PC-3 (cell line): ENCODE results near the gene SOX6. TPM values are rescaled to one million over a fixed set of nuclear protein-coding genes. Genes with fewer than 3 reads are reported as not detected.

Source experiments
- ATAC-seq: fragments of 200-7000 bp; cut with Tn5 transposase; 2 replicates; pipeline ENCODE4 v1.9.1; 2020; ENCODE audit warnings: mild to moderate bottlenecking, moderate library complexity
- BruUV-seq: library from RNA; stranded (reverse); fragments of 400-500 nt; replicated peaks from 2 replicates; lab custom pipeline; 2021; lab: Mats Ljungman, UMichigan
- CTCF ChIA-PET: fragments of 300-600 bp; sonication (Branson Sonifier 250); formaldehyde crosslinking; loops from one replicate; lab custom pipeline; 2022; ENCODE audit warnings: antibody characterized with exemption; lab: Charles Lee
- POLR2A ChIA-PET: fragments of 300-600 bp; sonication (Branson Sonifier 250); formaldehyde crosslinking; loops from one replicate; lab custom pipeline; 2022; ENCODE audit warnings: antibody characterized with exemption; ENCODE audit not compliant: unreplicated experiment; lab: Charles Lee
- DNase-seq: peaks from one replicate; pipeline ENCODE4 v3.0.0-alpha.2; 2015
- H2AFZ ChIP-seq: fragments of 300-600 bp; sonication (generic); 2 replicates; pipeline ENCODE4 v1.6.0; 2016; ENCODE audit warnings: antibody characterized with exemption, low read length
- H3F3A ChIP-seq: fragments of 300-600 bp; sonication (generic); one replicate; pipeline ENCODE4 v1.6.0; 2017; ENCODE audit warnings: antibody characterized with exemption, low read length, control low read depth, mild to moderate bottlenecking; ENCODE audit not compliant: unreplicated experiment
- H3K27ac ChIP-seq: fragments of 300-600 bp; sonication (generic); 2 replicates; pipeline ENCODE4 v1.5.1; 2016; ENCODE audit warnings: mild to moderate bottlenecking, low read length
- H3K27me3 ChIP-seq: fragments of 300-600 bp; sonication (generic); 2 replicates; pipeline ENCODE4 v1.6.1; 2016; ENCODE audit warnings: low read length, mixed read lengths
- H3K36me3 ChIP-seq: fragments of 300-600 bp; sonication (generic); 2 replicates; pipeline ENCODE4 v1.6.1; 2016; ENCODE audit warnings: low read depth, mixed run types, low read length, mixed read lengths
- H3K4me1 ChIP-seq: fragments of 300-600 bp; sonication (generic); 2 replicates; pipeline ENCODE4 v1.5.1; 2016; ENCODE audit warnings: low read length; ENCODE audit not compliant: insufficient read depth
- H3K4me2 ChIP-seq: fragments of 300-600 bp; sonication (generic); 2 replicates; pipeline ENCODE4 v1.6.0; 2016; ENCODE audit warnings: low read length
- H3K4me3 ChIP-seq: fragments of 300-600 bp; sonication (generic); 2 replicates; pipeline ENCODE4 v1.5.1; 2016; ENCODE audit warnings: mild to moderate bottlenecking, low read length, mixed read lengths
- H3K79me2 ChIP-seq: fragments of 300-600 bp; sonication (generic); 2 replicates; pipeline ENCODE4 v1.6.1; 2017; ENCODE audit warnings: low read length, mixed read lengths
- H3K9ac ChIP-seq: fragments of 300-600 bp; sonication (generic); 2 replicates; pipeline ENCODE4 v1.6.0; 2016; ENCODE audit warnings: mild to moderate bottlenecking, low read length
- H3K9me2 ChIP-seq: fragments of 300-600 bp; sonication (generic); replicated peaks from 2 replicates; pipeline ENCODE4 v1.6.1; 2016; ENCODE audit warnings: mixed run types, low read length, mixed read lengths
- H3K9me3 ChIP-seq: fragments of 300-600 bp; sonication (generic); 2 replicates; pipeline ENCODE4 v1.6.1; 2016; ENCODE audit warnings: low read length, mixed read lengths
- H4K20me1 ChIP-seq: fragments of 300-600 bp; sonication (generic); 2 replicates; pipeline ENCODE4 v1.6.1; 2016; ENCODE audit warnings: low read length, mixed read lengths
- CTCF ChIP-seq: fragments of 300-600 bp; sonication (generic); conservative IDR thresholded peaks from 2 replicates; pipeline ENCODE4 v1.5.1; 2017; ENCODE audit warnings: antibody characterized with exemption, low read depth, mild to moderate bottlenecking, low read length
- EZH2 ChIP-seq: fragments of 300-600 bp; sonication (generic); IDR thresholded peaks from one replicate; pipeline ENCODE4 v1.6.1; 2017; ENCODE audit warnings: antibody characterized with exemption, mild to moderate bottlenecking, low read length; ENCODE audit not compliant: unreplicated experiment
- EZH2phosphoT487 ChIP-seq: fragments of 300-600 bp; sonication (generic); IDR thresholded peaks from 2 replicates; pipeline ENCODE4 v1.6.1; 2018; ENCODE audit warnings: mild to moderate bottlenecking, antibody characterized with exemption, low read length, borderline replicate concordance
- intact Hi-C: fragments of 100-400 bp; cut with micrococcal nuclease; formaldehyde crosslinking; loops from 2 replicates; pipeline ENCODE4 v1.9.0; 2023
- total RNA-seq: library from RNA; depleted of rRNA; stranded (reverse); fragments of >200 nt; gene quantifications from 2 replicates; pipeline ENCODE4 v1.2.3, GENCODE V29; 2014

SOX6 gene
- total RNA-seq, 1 experiment from 2014 or later, result not detected

GRCh38 chr11:16096336-16096735 lies 260.0 kb downstream of the SOX6 start:
- intact Hi-C loops, result no loop called here
- Histone ChIP-seq H4K20me1 (no peaks in the 10 kb centered on the region), H3K27me3 (no peaks in the 10 kb centered on the region), H3K79me2 (no peaks in the 10 kb centered on the region), H3K27ac (no peak overlapping the region), H2AFZ (no peak overlapping the region), H3K9ac (no peak overlapping the region), H3K4me1 (no peaks in the 10 kb centered on the region), H3K9me2 (no peaks in the 10 kb centered on the region), H3K9me3 (no peaks in the 10 kb centered on the region), H3K4me3 (no peak overlapping the region), H3K4me2 (no peak overlapping the region), H3F3A (no peaks in the 10 kb centered on the region), H3K36me3 (no peaks in the 10 kb centered on the region)
- POLR2A ChIA-PET, result no interaction called here
- no TSS peak for BruUV-seq
- ATAC-seq (no peak), DNase-seq (no peak)
- CTCF ChIA-PET, result no interaction called here
- TF ChIP-seq EZH2phosphoT487 (no peak), CTCF (no peak), EZH2 (no peak)

DNA sequence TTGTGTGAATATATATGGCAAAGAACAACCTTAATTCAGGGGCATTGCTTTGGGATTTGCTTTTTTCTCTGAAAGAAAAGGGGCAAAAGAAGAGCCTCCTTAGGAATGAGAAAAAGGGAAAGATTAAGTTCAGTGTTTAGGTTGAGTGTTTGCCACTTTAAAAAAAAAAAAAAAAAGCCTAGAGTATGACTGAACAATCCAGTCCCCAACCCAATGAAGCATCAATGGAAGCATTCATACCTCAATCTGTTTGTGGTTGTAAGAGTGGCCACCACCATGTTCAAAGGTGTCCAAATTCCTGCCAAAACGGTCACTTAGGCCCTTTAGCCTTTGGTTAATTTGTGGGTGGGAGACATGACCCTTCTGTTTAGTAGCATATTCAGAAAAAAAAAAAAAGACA lies 260.6 kb downstream of the SOX6 start:
- ATAC-seq, result no peak
- BruUV-seq, result no TSS peak
- Histone ChIP-seq H2AFZ (no peak overlapping the region), H3K9me2 (no peaks in the 10 kb centered on the region), H3K4me2 (no peak overlapping the region), H4K20me1 (no peaks in the 10 kb centered on the region), H3K36me3 (no peaks in the 10 kb centered on the region), H3K27me3 (no peaks in the 10 kb centered on the region), H3K9me3 (no peaks in the 10 kb centered on the region), H3K4me1 (no peaks in the 10 kb centered on the region), H3F3A (no peaks in the 10 kb centered on the region), H3K79me2 (no peaks in the 10 kb centered on the region), H3K9ac (no peak overlapping the region), H3K4me3 (no peak overlapping the region), H3K27ac (no peak overlapping the region)
- POLR2A ChIA-PET, result no interaction called here
- intact Hi-C loops, result no loop called here
- DNase-seq, result no peak
- no peak for TF ChIP-seq CTCF
- CTCF ChIA-PET, result no interaction called here

- no peak for ATAC-seq
- no peaks in the 10 kb centered on the region for H3F3A ChIP-seq
- TF ChIP-seq EZH2 (no peak), CTCF (no peak), EZH2phosphoT487 (no peak)
- ChIA-PET POLR2A (no interaction called here), CTCF (no interaction called here)
- no peak for DNase-seq
- intact Hi-C loops, result no loop called here
- no peaks in the 10 kb centered on the region for H3K27me3 ChIP-seq
- H3K4me1 ChIP-seq, result no peaks in the 10 kb centered on the region
- H3K9me3 ChIP-seq, result no peaks in the 10 kb centered on the region
- H3K9ac ChIP-seq, result no peak overlapping the region
- no peaks in the 10 kb centered on the region for H4K20me1 ChIP-seq
- H3K4me3 ChIP-seq, result no peak overlapping the region
- no peak overlapping the region for H3K4me2 ChIP-seq
- no TSS peak for BruUV-seq
- no peak overlapping the region for H2AFZ ChIP-seq
- H3K36me3 ChIP-seq, result no peaks in the 10 kb centered on the region
- H3K79me2 ChIP-seq, result no peaks in the 10 kb centered on the region
- no peaks in the 10 kb centered on the region for H3K9me2 ChIP-seq
- no peak overlapping the region for H3K27ac ChIP-seq
These were observed 262.3 kb downstream of the SOX6 start for GRCh38 chr11:16093889-16094653.
